Activated CD8-positive, alpha-beta memory T cell treated with anti-CD3 and anti-CD28 coated beads for 4 hours (primary cell): ENCODE data around the gene UNC13D.

Experiments used
- DNase-seq, 2 donors: peaks; one replicate each; pipeline ENCODE4 v3.0.0-alpha.2; 2020; ENCODE audit warnings: low read depth in 2 of 2

Gene UNC13D

GRCh38 chr17:75850928-75851692 is 6.9 kb upstream of the UNC13D start:
- DNase-seq: no peak

GRCh38 chr17:75849724-75850123 is 5.5 kb upstream of the UNC13D start:
- no peak for DNase-seq

- DNase-seq: no peak
Measured at GRCh38 chr17:75849279-75849646, 5.1 kb upstream of the UNC13D start.

- DNase-seq: peak; percentile 60 to 63
Measured at GRCh38 chr17:75848523-75849278, 4.5 kb upstream of the UNC13D start.

- DNase-seq: no peak
Measured at GRCh38 chr17:75847614-75848522, 3.7 kb upstream of the UNC13D start.

GRCh38 chr17:75846692-75847613 is 2.7 kb upstream of the UNC13D start:
- DNase-seq: no peak

GRCh38 chr17:75845933-75846691 is 1.9 kb upstream of the UNC13D start:
- no peak for DNase-seq

GRCh38 chr17:75845058-75845711 is 981 bp upstream of the UNC13D start:
- DNase-seq: no peak

GRCh38 chr17:75844530-75845057 is 390 bp upstream of the UNC13D start:
- no peak for DNase-seq

- no peak for DNase-seq
Measured at GRCh38 chr17:75842963-75843576, 1.1 kb downstream of the UNC13D start.

- DNase-seq: no peak
Measured at GRCh38 chr17:75842411-75842810, 1.8 kb downstream of the UNC13D start.

GRCh38 chr17:75840799-75841164 is 3.4 kb downstream of the UNC13D start:
- DNase-seq: no peak

GRCh38 chr17:75839942-75840798 is 4.0 kb downstream of the UNC13D start:
- DNase-seq: no peak

- DNase-seq: no peak
Measured at GRCh38 chr17:75838410-75838809, 5.8 kb downstream of the UNC13D start.

GRCh38 chr17:75837899-75838298 is 6.3 kb downstream of the UNC13D start:
- DNase-seq: no peak

GRCh38 chr17:75836605-75837004 is 7.6 kb downstream of the UNC13D start:
- no peak for DNase-seq

GRCh38 chr17:75835654-75835987 is 8.6 kb downstream of the UNC13D start:
- no peak for DNase-seq

- no peak for DNase-seq
Measured at GRCh38 chr17:75834928-75835653, 9.1 kb downstream of the UNC13D start.
